HG03108 (cell line): ENCODE results near the gene SNX15.
"Not testable (repeated sequence)": the region's sequence is repeated elsewhere in the genome, so short reads cannot be mapped to it uniquely, and the experiment has no call there.

ENCODE experiments used
- ATAC-seq: cut with Tn5 transposase; IDR thresholded peaks from one replicate; pipeline ENCODE4 v1.9.1; 2021; ENCODE audit warnings: moderate library complexity; ENCODE audit not compliant: unreplicated experiment

Gene SNX15

GRCh38 chr11:65027213-65028067 lies at the start of gene SNX15:
Gene SNX15 (plus strand): TSS chr11:65027439. CDS start chr11:65027538, 99 bp downstream.
- peak; percentile 86 for ATAC-seq

- not testable (repeated sequence) for ATAC-seq
Observed at GRCh38 chr11:64983339-64983738, 43.9 kb upstream of the SNX15 start.

- ATAC-seq = no peak
Observed at GRCh38 chr11:64987998-64988854, 39.0 kb upstream of the SNX15 start.

GRCh38 chr11:64989416-64989815 lies 37.8 kb upstream of the SNX15 start:
- no peak for ATAC-seq

- ATAC-seq = no peak
Observed at GRCh38 chr11:64990222-64990923, 36.9 kb upstream of the SNX15 start.

GRCh38 chr11:64994318-64994717 lies 32.9 kb upstream of the SNX15 start:
- ATAC-seq = no peak

- no peak for ATAC-seq
Observed at GRCh38 chr11:64996327-64996709, 30.9 kb upstream of the SNX15 start.

GRCh38 chr11:64996710-64997380 lies 30.4 kb upstream of the SNX15 start, which contains the start of gene BATF2:
Gene BATF2 (minus strand): TSS chr11:64996971. CDS start chr11:64996914, 57 bp downstream.
- ATAC-seq = no peak

- ATAC-seq = no peak
Observed at GRCh38 chr11:64998141-64998540, 29.1 kb upstream of the SNX15 start.

GRCh38 chr11:64998690-64999431 lies 28.4 kb upstream of the SNX15 start:
- no peak for ATAC-seq

- ATAC-seq = no peak
Observed at GRCh38 chr11:64999478-64999877, 27.8 kb upstream of the SNX15 start.

GRCh38 chr11:65002706-65003105 lies 24.5 kb upstream of the SNX15 start:
- no peak for ATAC-seq

GRCh38 chr11:65003282-65003681 lies 24.0 kb upstream of the SNX15 start:
- no peak for ATAC-seq

GRCh38 chr11:65003968-65004367 lies 23.3 kb upstream of the SNX15 start:
- not testable (repeated sequence) for ATAC-seq

GRCh38 chr11:65008016-65008415 lies 19.2 kb upstream of the SNX15 start:
- no peak for ATAC-seq

- ATAC-seq = no peak
Observed at GRCh38 chr11:65008873-65009272, 18.4 kb upstream of the SNX15 start.

GRCh38 chr11:65013130-65013887 lies 13.9 kb upstream of the SNX15 start:
- ATAC-seq = peak; percentile 56

GRCh38 chr11:65013888-65014725 lies 13.1 kb upstream of the SNX15 start, which contains the start of gene ARL2:
Gene ARL2 (plus strand): TSS chr11:65014160. CDS start chr11:65014208, 48 bp downstream.
- peak; percentile 69 for ATAC-seq
